Hepatocyte (in vitro differentiated cells): Measurements from ENCODE around the gene ORM2. TPM values are rescaled to one million over a fixed set of nuclear protein-coding genes. Genes with fewer than 3 reads are reported as not detected.

Source experiments
- DNase-seq: peaks from one replicate; pipeline ENCODE4 v3.0.0-alpha.2; 2016; ENCODE audit warnings: low spot score
- H2AFZ ChIP-seq: fragments of 200-600 bp; sonication (generic); 2 replicates; pipeline ENCODE4 v1.6.0; 2016; ENCODE audit warnings: antibody characterized with exemption, mild to moderate bottlenecking
- H3K27ac ChIP-seq: fragments of 200-600 bp; sonication (generic); 2 replicates; pipeline ENCODE4 v1.5.1; 2016; ENCODE audit warnings: mild to moderate bottlenecking
- H3K27me3 ChIP-seq: fragments of 200-600 bp; sonication (generic); 2 replicates; pipeline ENCODE4 v1.6.1; 2016
- H3K36me3 ChIP-seq: fragments of 200-600 bp; sonication (generic); replicated peaks from 2 replicates; pipeline ENCODE4 v1.5.1; 2016; ENCODE audit warnings: low read depth; ENCODE audit not compliant: insufficient read depth
- H3K4me1 ChIP-seq: fragments of 200-600 bp; sonication (generic); 2 replicates; pipeline ENCODE4 v1.5.1; 2016; ENCODE audit warnings: mild to moderate bottlenecking, moderate library complexity; ENCODE audit not compliant: insufficient read depth
- H3K4me2 ChIP-seq: fragments of 200-600 bp; sonication (generic); 2 replicates; pipeline ENCODE4 v1.6.0; 2016
- H3K4me3 ChIP-seq: fragments of 200-600 bp; sonication (generic); 2 replicates; pipeline ENCODE4 v1.5.1; 2016; ENCODE audit warnings: mild to moderate bottlenecking
- H3K79me2 ChIP-seq: fragments of 200-600 bp; sonication (generic); 2 replicates; pipeline ENCODE4 v1.6.0; 2017; ENCODE audit warnings: mild to moderate bottlenecking
- H3K9me2 ChIP-seq: fragments of 200-600 bp; sonication (generic); replicated peaks from 2 replicates; pipeline ENCODE4 v1.6.0; 2017; ENCODE audit warnings: mild to moderate bottlenecking; ENCODE audit not compliant: insufficient read depth
- H3K9me3 ChIP-seq: fragments of 200-600 bp; sonication (generic); 2 replicates; pipeline ENCODE4 v1.5.1; 2016; ENCODE audit warnings: low read depth, mild to moderate bottlenecking
- H4K20me1 ChIP-seq: fragments of 200-600 bp; sonication (generic); 2 replicates; pipeline ENCODE4 v1.6.0; 2016; ENCODE audit warnings: mild to moderate bottlenecking; ENCODE audit not compliant: insufficient read depth, poor library complexity, severe bottlenecking
- EZH2 ChIP-seq: fragments of 200-600 bp; sonication (generic); IDR thresholded peaks from 2 replicates; pipeline ENCODE4 v1.6.1; 2016; ENCODE audit warnings: antibody characterized with exemption, mild to moderate bottlenecking, borderline replicate concordance
- EZH2phosphoT487 ChIP-seq: fragments of 200-600 bp; sonication (generic); IDR thresholded peaks from one replicate; pipeline ENCODE4 v1.6.1; 2018; ENCODE audit warnings: antibody characterized with exemption, mild to moderate bottlenecking, low read depth, moderate library complexity; ENCODE audit not compliant: unreplicated experiment, severe bottlenecking
- WGBS: methylation state at CpG from one replicate; pipeline ENCODE4 v1.1.6; 2016; ENCODE audit warnings: low lambda C conversion rate; ENCODE audit errors: missing lambda C conversion rate; 5-methylcytosine and 5-hydroxymethylcytosine counted together
- polyA plus RNA-seq: library from polyadenylated mRNA; unstranded; fragments of >200 nt; fragmentation: Nextera tagmentation; extraction: Ambion mirVana; gene quantifications from 2 replicates; pipeline ENCODE4 v1.2.1, GENCODE V29; 2016
- total RNA-seq: library from RNA; depleted of rRNA; stranded (reverse); fragments of >200 nt; gene quantifications from 2 replicates; pipeline ENCODE4 v1.2.3, GENCODE V29; 2014
- TF ChIP-seq, protein P1 (sequence below): fragments of 200-600 bp; sonication (generic); IDR thresholded peaks from 2 replicates; pipeline ENCODE4 v1.5.1; 2016; ENCODE audit warnings: antibody characterized with exemption, mild to moderate bottlenecking; ENCODE audit not compliant: poor library complexity

Gene ORM2
- total and polyA plus RNA-seq, 2 experiments from 2014 or later: 52.0 to 136 TPM

DNA sequence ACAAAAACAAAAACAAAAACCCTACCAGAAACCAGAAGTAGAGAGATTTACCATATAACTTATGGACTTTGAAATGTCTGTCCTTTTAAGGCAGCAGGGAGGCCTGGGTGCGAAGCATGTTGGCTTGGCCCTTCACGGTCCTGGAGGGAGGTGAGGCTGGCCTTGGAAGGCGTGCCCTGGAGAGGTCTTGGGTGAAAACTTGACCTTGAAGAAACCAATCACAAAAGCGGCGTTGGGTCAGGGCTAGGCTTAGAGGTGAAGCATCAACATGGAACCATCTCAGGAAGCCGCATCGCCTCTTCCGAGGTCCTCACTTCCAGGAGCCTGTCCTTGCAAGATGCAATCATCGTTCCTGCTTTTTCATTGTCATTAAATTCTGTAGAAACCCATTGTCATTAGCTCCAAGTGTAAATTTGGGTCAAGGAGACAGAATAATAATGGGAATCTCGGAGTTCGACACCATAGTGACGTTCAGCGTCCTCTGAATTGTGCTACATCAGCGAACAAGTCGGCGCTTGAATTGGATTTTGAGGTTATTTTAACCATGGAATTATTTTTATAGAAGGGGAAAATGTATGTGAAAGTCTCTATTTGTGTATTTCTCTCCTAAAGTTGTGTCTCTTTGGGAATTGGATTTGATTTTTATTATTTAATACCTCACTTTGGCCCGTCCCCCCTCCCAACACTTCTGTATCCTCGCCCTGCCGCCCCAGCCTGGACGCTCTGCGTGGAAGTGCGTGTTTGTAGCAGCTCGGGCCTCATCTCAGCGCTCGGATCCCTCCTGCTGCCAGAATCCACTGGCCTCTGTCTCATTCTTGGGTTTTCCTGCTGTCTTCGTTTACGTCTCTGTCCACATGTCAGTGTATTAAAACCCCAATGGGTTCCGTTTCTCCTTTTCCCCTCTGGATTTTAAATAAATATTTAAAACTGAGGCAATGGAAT, 17.8 kb upstream of the ORM2 start:
- Histone ChIP-seq H3K4me2 (no peak overlapping the region), H3K27ac (no peak overlapping the region), H3K36me3 (no peaks in the 10 kb centered on the region), H3K4me1 (no peaks in the 10 kb centered on the region), H2AFZ (no peak overlapping the region), H3K9me3 (no peaks in the 10 kb centered on the region), H4K20me1 (no peaks in the 10 kb centered on the region), H3K9me2 (no peaks in the 10 kb centered on the region), H3K4me3 (no peak overlapping the region), H3K79me2 (no peaks in the 10 kb centered on the region), H3K27me3 (no peaks in the 10 kb centered on the region)
- TF ChIP-seq EZH2phosphoT487: no peak
- TF ChIP-seq, protein P1, sequence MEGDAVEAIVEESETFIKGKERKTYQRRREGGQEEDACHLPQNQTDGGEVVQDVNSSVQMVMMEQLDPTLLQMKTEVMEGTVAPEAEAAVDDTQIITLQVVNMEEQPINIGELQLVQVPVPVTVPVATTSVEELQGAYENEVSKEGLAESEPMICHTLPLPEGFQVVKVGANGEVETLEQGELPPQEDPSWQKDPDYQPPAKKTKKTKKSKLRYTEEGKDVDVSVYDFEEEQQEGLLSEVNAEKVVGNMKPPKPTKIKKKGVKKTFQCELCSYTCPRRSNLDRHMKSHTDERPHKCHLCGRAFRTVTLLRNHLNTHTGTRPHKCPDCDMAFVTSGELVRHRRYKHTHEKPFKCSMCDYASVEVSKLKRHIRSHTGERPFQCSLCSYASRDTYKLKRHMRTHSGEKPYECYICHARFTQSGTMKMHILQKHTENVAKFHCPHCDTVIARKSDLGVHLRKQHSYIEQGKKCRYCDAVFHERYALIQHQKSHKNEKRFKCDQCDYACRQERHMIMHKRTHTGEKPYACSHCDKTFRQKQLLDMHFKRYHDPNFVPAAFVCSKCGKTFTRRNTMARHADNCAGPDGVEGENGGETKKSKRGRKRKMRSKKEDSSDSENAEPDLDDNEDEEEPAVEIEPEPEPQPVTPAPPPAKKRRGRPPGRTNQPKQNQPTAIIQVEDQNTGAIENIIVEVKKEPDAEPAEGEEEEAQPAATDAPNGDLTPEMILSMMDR: no peak
- no peak for TF ChIP-seq EZH2
- WGBS: 96% methylated on average over 28 of the region's 28 CpGs
- DNase-seq: no peak

DNA sequence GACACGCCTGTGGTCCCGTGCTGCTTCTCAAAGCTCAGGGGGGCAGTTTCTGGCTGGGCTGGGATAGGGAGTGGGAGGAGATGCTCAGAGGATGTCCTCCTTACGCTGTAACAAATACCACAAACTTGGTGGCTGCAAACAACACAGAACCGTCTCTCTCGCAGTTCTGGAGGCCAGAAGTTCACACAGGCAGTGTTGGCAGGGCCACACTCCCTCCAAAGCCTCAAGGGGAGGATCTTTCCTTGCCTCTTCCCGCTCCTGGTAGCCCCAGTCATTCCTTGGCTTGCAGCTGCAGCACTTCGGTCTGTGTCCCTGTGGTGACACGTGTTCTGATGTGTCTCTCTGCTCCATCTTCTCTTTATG, 17.2 kb upstream of the ORM2 start:
- Histone ChIP-seq H3K79me2 (no peaks in the 10 kb centered on the region), H3K27ac (no peak overlapping the region), H3K27me3 (no peaks in the 10 kb centered on the region), H3K4me2 (no peak overlapping the region), H3K4me1 (no peaks in the 10 kb centered on the region), H3K9me3 (no peaks in the 10 kb centered on the region), H3K36me3 (no peaks in the 10 kb centered on the region), H3K9me2 (no peaks in the 10 kb centered on the region), H4K20me1 (no peaks in the 10 kb centered on the region), H2AFZ (no peak overlapping the region), H3K4me3 (no peak overlapping the region)
- TF ChIP-seq, protein P1: no peak
- TF ChIP-seq EZH2 (no peak), EZH2phosphoT487 (no peak)
- DNase-seq: no peak
- WGBS: 88% methylated on average over 8 of the region's 8 CpGs

GRCh38 chr9:114313186-114313585, 16.5 kb upstream of the ORM2 start:
- no peak for TF ChIP-seq EZH2
- TF ChIP-seq EZH2phosphoT487: no peak
- TF ChIP-seq, protein P1: no peak
- H3K79me2 ChIP-seq: no peaks in the 10 kb centered on the region
- H3K4me1 ChIP-seq: peaks cover 2% of the 10 kb centered on the region
- no peaks in the 10 kb centered on the region for H3K9me2 ChIP-seq
- H4K20me1 ChIP-seq: no peaks in the 10 kb centered on the region
- no peaks in the 10 kb centered on the region for H3K9me3 ChIP-seq
- DNase-seq: no peak
- WGBS: 92% methylated on average over 8 of the region's 8 CpGs
- H3K36me3 ChIP-seq: no peaks in the 10 kb centered on the region
- no peak overlapping the region for H2AFZ ChIP-seq
- H3K27ac ChIP-seq: no peak overlapping the region
- no peak overlapping the region for H3K4me2 ChIP-seq
- no peaks in the 10 kb centered on the region for H3K27me3 ChIP-seq
- no peak overlapping the region for H3K4me3 ChIP-seq
